Stomach (tissue), 9 donors: ENCODE results near the gene SELENOM. TPM values are rescaled to one million over a fixed set of nuclear protein-coding genes. Genes with fewer than 3 reads are reported as not detected.
A peak's percentile ranks its signal among the peaks of the same experiment; 100 is the strongest.

Experiments
- DNase-seq, 2 donors: peaks; one replicate each; pipeline versions ENCODE4 v3.0.0 to v3.0.0-alpha.2; 2013 to 2019
- H3K27ac ChIP-seq, 5 donors: fragments of 200-600 bp in 4 of 5; sonication (generic) in 4 of 5; one replicate each; pipeline ENCODE4 v1.5.1; 2013 to 2019; ENCODE audit warnings: mild to moderate bottlenecking in 1 of 5, moderate library complexity in 1 of 5
- H3K27me3 ChIP-seq, 3 donors: fragments of 200-600 bp; sonication (generic); one replicate each; pipeline ENCODE4 v1.5.1; 2017 to 2019; ENCODE audit warnings: mixed run types in 1 of 3
- H3K36me3 ChIP-seq, 4 donors: fragments of 200-600 bp; sonication (generic); 1 replicate in 3 of 4; 2 replicates in 1 of 4; pipeline ENCODE4 v1.5.1; 2016 to 2019
- H3K4me1 ChIP-seq, 4 donors: fragments of 200-600 bp; sonication (generic); one replicate each; pipeline ENCODE4 v1.5.1; 2016 to 2019
- H3K4me3 ChIP-seq, 4 donors: fragments of 200-600 bp; sonication (generic) in 3 of 4; one replicate each; pipeline ENCODE4 v1.5.1; 2016 to 2019; ENCODE audit warnings: mild to moderate bottlenecking in 1 of 4
- H3K9me3 ChIP-seq, 4 donors: fragments of 200-600 bp; sonication (generic); one replicate each; pipeline ENCODE4 v1.5.1; 2016 to 2019
- EP300 ChIP-seq: sonication (generic); formaldehyde crosslinking; IDR thresholded peaks from one replicate; pipeline ENCODE4 v1.6.1; 2017; ENCODE audit warnings: antibody characterized with exemption
- POLR2A ChIP-seq, 4 donors: fragments of 450-650 bp; IDR thresholded peaks; one replicate each; pipeline ENCODE4 v1.6.1; 2016; ENCODE audit warnings: antibody characterized with exemption in 4 of 4, control low read depth in 2 of 4, mild to moderate bottlenecking in 1 of 4, moderate library complexity in 1 of 4
- POLR2AphosphoS5 ChIP-seq, 3 donors: sonication (generic); formaldehyde crosslinking; IDR thresholded peaks; one replicate each; pipeline ENCODE4 v1.6.1; 2016; ENCODE audit warnings: antibody characterized with exemption in 3 of 3
- WGBS, 5 donors: extraction: QIAGEN DNeasy Blood & Tissue Kit in 3 of 5; methylation state at CpG; one replicate each; pipeline versions ENCODE4 v1.1.5 to v1.1.7; 2013 to 2018; 5-methylcytosine and 5-hydroxymethylcytosine counted together
- intact Hi-C: fragments of 100-400 bp; cut with DNase I; formaldehyde crosslinking; loops from one replicate; pipeline ENCODE4 v1.15.1; 2023; ENCODE audit warnings: low total_unique reads
- polyA plus RNA-seq, 3 donors: library from polyadenylated mRNA; stranded (reverse); fragments of 200-250 nt; gene quantifications; one replicate each; pipeline ENCODE4 v1.2.3, GENCODE V29; 2013
- total RNA-seq, 5 donors: library from RNA; depleted of rRNA; stranded (reverse); fragments of >200 nt; gene quantifications; one replicate each; pipeline versions ENCODE4 v1.1.0 to v1.2.3, GENCODE V29; 2014 to 2016
- TF ChIP-seq, protein P1 (sequence below), 7 experiments: fragments of 450-650 bp in 4 of 7; fragments of 200-600 bp in 3 of 7; sonication (generic) in 3 of 7; IDR thresholded peaks; one replicate each; pipeline ENCODE4 v1.5.1; 2016 to 2019; ENCODE audit warnings: antibody characterized with exemption in 7 of 7, control low read depth in 2 of 7, mild to moderate bottlenecking in 1 of 7
- donor health status: healthy with polysubstance abuse.
- donor health status: Bipolar disorder and iron deficiency.
- donor health status: healthy.

The SELENOM gene
- total and polyA plus RNA-seq, 8 donors = 59.8 to 1,443 (median 377) TPM

DNA sequence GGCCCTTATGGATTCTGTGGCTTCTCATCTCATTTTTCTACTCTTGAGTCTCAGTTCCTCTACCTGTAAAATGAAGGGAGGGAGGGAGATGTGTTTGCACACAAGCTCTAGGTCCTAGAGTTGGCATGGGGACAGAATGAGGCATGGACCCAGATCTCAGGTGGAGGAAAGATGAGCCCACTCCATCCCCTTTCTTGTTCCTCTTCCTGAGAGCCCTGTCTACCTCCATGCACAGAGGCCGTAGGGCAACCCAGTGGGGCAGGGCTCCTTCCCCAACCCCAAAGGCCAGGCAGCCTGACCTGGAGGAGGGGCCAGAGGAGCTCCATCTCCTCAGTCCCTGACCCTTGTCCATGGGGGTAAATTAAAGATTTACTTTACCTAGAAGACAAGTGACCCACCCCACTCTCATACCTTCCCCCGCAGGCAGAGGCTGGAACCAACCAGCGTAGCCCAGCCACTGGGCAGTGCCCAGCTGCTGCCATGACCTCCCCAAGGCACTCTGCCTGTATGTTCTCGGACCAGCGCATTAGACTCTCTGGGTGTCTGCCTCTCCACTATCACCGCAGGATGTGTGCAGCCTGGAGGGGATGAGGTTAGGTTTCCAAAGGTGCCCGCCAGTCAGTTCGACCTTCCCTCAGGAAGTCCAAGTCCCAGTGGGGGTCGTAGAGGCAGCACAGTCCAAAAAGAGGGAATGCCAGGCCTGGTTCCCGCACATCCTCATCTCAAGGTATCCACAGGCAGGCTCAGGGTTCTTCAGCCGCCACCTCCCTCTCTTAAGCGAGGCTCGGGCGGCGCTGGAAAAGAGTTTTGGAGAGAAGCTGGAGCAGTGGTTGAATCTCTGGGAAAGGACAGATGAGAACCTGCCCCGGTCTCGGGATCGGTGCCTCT, 23.2 kb downstream of the SELENOM start:
- peaks cover 54 to 90% (median 76%) of the 10 kb centered on the region in 4 donors for H3K4me1 ChIP-seq
- H3K9me3 ChIP-seq = no peaks in the 10 kb centered on the region
- H3K4me3 ChIP-seq = peak overlapping the region; percentile 53 to 77 (median 62)
- intact Hi-C loops = no loop called here
- no peak for DNase-seq
- H3K36me3 ChIP-seq = peaks cover 18 to 26% (median 18%) of the 10 kb centered on the region in 4 donors
- no peak for TF ChIP-seq POLR2A (IDR thresholded peaks at IDR 0.05)
- TF ChIP-seq POLR2AphosphoS5 (IDR thresholded peaks at IDR 0.05) = no peak
- TF ChIP-seq, protein P1, sequence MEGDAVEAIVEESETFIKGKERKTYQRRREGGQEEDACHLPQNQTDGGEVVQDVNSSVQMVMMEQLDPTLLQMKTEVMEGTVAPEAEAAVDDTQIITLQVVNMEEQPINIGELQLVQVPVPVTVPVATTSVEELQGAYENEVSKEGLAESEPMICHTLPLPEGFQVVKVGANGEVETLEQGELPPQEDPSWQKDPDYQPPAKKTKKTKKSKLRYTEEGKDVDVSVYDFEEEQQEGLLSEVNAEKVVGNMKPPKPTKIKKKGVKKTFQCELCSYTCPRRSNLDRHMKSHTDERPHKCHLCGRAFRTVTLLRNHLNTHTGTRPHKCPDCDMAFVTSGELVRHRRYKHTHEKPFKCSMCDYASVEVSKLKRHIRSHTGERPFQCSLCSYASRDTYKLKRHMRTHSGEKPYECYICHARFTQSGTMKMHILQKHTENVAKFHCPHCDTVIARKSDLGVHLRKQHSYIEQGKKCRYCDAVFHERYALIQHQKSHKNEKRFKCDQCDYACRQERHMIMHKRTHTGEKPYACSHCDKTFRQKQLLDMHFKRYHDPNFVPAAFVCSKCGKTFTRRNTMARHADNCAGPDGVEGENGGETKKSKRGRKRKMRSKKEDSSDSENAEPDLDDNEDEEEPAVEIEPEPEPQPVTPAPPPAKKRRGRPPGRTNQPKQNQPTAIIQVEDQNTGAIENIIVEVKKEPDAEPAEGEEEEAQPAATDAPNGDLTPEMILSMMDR (IDR thresholded peaks at IDR 0.05) = no peak
- no peak for TF ChIP-seq EP300
- 7 to 11% (median 9%) methylated on average over 15 to 18 of the region's 18 CpGs for WGBS, 5 donors
- H3K27ac ChIP-seq = peak overlapping the region; percentile 89 to 96 (median 95)
- no peaks in the 10 kb centered on the region for H3K27me3 ChIP-seq

DNA sequence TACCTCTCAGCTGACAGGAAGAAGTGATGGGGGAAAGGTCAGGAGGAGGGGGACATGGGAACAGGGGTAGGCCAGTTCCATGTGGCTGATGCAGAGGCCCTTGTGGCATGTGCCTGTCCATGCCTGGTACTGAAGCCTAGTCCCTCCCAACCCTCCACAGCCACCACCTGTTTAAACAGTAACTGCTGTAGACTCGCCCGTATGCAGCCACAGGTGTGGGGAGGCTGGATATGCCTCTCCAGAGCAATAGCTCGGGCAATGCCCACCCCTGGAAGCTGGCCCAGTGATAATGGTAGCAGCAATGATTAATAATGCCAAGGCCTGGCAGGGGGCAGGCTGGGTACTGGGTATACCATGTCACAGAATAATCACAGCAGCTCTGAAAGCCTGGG, 24.0 kb downstream of the SELENOM start:
- peak overlapping the region; percentile 89 to 96 (median 95) for H3K27ac ChIP-seq
- H3K9me3 ChIP-seq = no peaks in the 10 kb centered on the region
- intact Hi-C loops = no loop called here
- TF ChIP-seq POLR2AphosphoS5 (IDR thresholded peaks at IDR 0.05) (peak in 2 of 3 donors; percentile 68 to 70), EP300 (no peak), POLR2A (IDR thresholded peaks at IDR 0.05) (peak in 1 of 4 donors; percentile 5)
- TF ChIP-seq, protein P1 (IDR thresholded peaks at IDR 0.05) = no peak
- WGBS, 5 donors = 14 to 31% (median 27%) methylated on average over 3 of the region's 3 CpGs
- H3K27me3 ChIP-seq = no peaks in the 10 kb centered on the region
- H3K36me3 ChIP-seq = peaks cover 10 to 18% (median 10%) of the 10 kb centered on the region in 4 donors
- H3K4me3 ChIP-seq = peak overlapping the region; percentile 53 to 77 (median 62)
- peak; percentile 87 to 92 for DNase-seq
- peaks cover 54 to 88% (median 77%) of the 10 kb centered on the region in 4 donors for H3K4me1 ChIP-seq

DNA sequence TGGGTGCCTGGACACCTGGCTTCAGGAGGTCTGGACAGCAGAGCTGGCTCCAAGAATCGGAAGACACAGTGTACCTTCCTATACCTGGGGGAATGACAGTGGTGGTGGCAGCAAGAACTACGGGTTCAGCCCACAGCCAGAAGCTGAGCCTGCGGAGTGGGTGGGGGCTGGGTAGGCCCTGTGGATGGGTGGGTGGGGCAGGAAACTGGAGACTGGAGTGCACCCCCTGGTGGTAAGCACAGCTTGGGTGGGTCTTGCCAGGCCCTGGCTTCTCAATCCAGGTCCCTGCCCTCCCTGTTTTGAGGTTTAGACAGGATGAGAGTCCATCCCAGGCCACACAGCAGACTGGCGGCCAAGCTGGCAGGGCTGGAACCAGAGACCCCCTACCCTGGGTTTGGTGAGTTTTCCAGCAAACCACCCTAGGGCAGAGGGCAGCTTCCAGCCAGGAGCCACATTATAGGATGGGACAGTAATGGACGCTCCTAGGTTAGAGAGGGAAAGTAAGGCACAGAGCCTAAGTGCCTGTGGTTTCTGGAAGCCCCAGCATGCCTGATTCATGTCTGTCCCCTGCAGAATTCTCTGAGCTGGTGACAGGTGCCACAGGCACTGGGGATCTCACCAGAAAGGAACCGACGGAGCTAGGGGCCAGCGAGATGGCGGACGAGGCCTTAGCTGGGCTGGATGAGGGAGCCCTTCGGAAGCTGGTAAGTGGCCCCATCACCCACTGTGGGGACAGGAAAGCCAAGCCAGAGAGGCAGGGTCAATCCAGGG, 24.6 kb downstream of the SELENOM start:
- intact Hi-C loops = no loop called here
- 33 to 52% (median 46%) methylated on average over 11 of the region's 11 CpGs for WGBS, 5 donors
- TF ChIP-seq POLR2AphosphoS5 (IDR thresholded peaks at IDR 0.05) (peak; percentile 4 to 37 (median 35)), POLR2A (IDR thresholded peaks at IDR 0.05) (no peak), EP300 (no peak)
- TF ChIP-seq, protein P1 (IDR thresholded peaks at IDR 0.05) = peak in 5 of 7 experiments; percentile 19 to 69 (median 52)
- peak; percentile 69 to 92 for DNase-seq
- Histone ChIP-seq H3K36me3 (peaks cover 4 to 12% (median 5%) of the 10 kb centered on the region in 4 donors), H3K9me3 (no peaks in the 10 kb centered on the region), H3K4me1 (peaks cover 54 to 84% (median 74%) of the 10 kb centered on the region in 4 donors), H3K27ac (peak overlapping the region; percentile 89 to 96 (median 95)), H3K4me3 (peak overlapping the region; percentile 53 to 77 (median 62)), H3K27me3 (no peaks in the 10 kb centered on the region)
